NCI-H1436 treated with DMSO at 0.1 percent for 48 hours (cell line): ENCODE measurements around the gene C15orf61.
A peak's percentile ranks its signal among the peaks of the same experiment; 100 is the strongest.

Source experiments
- DNase-seq: peaks from one replicate; lab custom pipeline; 2025; lab: John Stamatoyannopoulos, UW

The C15orf61 gene

GRCh38 chr15:67549736-67550135 is 28.8 kb downstream of the C15orf61 start:
- DNase-seq, result no peak

- no peak for DNase-seq
Measured at GRCh38 chr15:67550522-67550921, 29.6 kb downstream of the C15orf61 start.

- DNase-seq, result no peak
Measured at GRCh38 chr15:67551207-67551743, 30.3 kb downstream of the C15orf61 start.

- no peak for DNase-seq
Measured at GRCh38 chr15:67554580-67554979, 33.6 kb downstream of the C15orf61 start.

- no peak for DNase-seq
Measured at GRCh38 chr15:67556976-67557570, 36.1 kb downstream of the C15orf61 start.

- no peak for DNase-seq
Measured at GRCh38 chr15:67558502-67558901, 37.6 kb downstream of the C15orf61 start.

- peak; percentile 89 for DNase-seq
Measured at GRCh38 chr15:67559158-67559557, 38.2 kb downstream of the C15orf61 start.

GRCh38 chr15:67559576-67559975 is 38.6 kb downstream of the C15orf61 start:
- no peak for DNase-seq

- no peak for DNase-seq
Measured at GRCh38 chr15:67560320-67560719, 39.4 kb downstream of the C15orf61 start.

GRCh38 chr15:67563092-67563491 is 42.2 kb downstream of the C15orf61 start:
- DNase-seq, result no peak

GRCh38 chr15:67564021-67564967 is 43.4 kb downstream of the C15orf61 start:
- DNase-seq, result no peak

GRCh38 chr15:67564968-67565345 is 44.0 kb downstream of the C15orf61 start:
- DNase-seq, result no peak

GRCh38 chr15:67569668-67570067 is 48.7 kb downstream of the C15orf61 start:
- DNase-seq, result no peak

- DNase-seq, result no peak
Measured at GRCh38 chr15:67570875-67571647, 50.1 kb downstream of the C15orf61 start.

- DNase-seq, result no peak
Measured at GRCh38 chr15:67571648-67572415, 50.9 kb downstream of the C15orf61 start.

- DNase-seq, result no peak
Measured at GRCh38 chr15:67573194-67573593, 52.3 kb downstream of the C15orf61 start.

GRCh38 chr15:67575039-67575502 is 54.1 kb downstream of the C15orf61 start:
- DNase-seq, result no peak

- no peak for DNase-seq
Measured at GRCh38 chr15:67578020-67578600, 57.2 kb downstream of the C15orf61 start.

GRCh38 chr15:67579164-67579563 is 58.2 kb downstream of the C15orf61 start:
- no peak for DNase-seq
